OCI-M1 (cell line): ENCODE results near the gene CYB5R2.
"Not testable (repeated sequence)": the region's sequence is repeated elsewhere in the genome, so short reads cannot be mapped to it uniquely, and the experiment has no call there.

ENCODE experiments used
- DNase-seq: peaks from one replicate; lab custom pipeline; 2025; lab: John Stamatoyannopoulos, UW

Gene CYB5R2

GRCh38 chr11:7668911-7669310, 4.4 kb downstream of the CYB5R2 start:
- DNase-seq, result no peak

GRCh38 chr11:7668464-7668863, 4.8 kb downstream of the CYB5R2 start:
- no peak for DNase-seq

GRCh38 chr11:7667460-7667859, 5.8 kb downstream of the CYB5R2 start:
- DNase-seq, result no peak

GRCh38 chr11:7666292-7666866, 6.9 kb downstream of the CYB5R2 start:
- no peak for DNase-seq

GRCh38 chr11:7665473-7666291, 7.6 kb downstream of the CYB5R2 start:
- DNase-seq, result peak; percentile 81

DNA sequence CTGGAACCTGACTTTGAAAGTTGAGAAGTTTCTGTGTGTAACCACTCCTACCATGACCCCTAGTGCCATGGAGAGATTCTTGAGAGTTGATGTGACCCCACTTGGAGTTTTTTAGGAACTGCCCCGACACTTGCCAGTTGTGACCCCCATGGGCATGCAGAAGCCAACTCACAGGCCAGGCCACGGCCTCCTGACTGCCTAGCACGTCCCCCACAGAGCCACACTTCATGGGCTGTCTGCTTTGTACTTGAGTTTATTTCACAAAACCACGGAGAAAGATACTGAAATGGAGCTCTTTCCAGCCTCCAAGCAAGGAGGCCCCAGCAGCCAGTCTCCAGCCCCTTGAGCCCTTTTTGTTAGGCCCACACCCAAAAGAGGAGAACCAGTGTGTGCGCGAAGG, 8.4 kb downstream of the CYB5R2 start:
- DNase-seq, result no peak

GRCh38 chr11:7663531-7663930, 9.8 kb downstream of the CYB5R2 start:
- not testable (repeated sequence) for DNase-seq

DNA sequence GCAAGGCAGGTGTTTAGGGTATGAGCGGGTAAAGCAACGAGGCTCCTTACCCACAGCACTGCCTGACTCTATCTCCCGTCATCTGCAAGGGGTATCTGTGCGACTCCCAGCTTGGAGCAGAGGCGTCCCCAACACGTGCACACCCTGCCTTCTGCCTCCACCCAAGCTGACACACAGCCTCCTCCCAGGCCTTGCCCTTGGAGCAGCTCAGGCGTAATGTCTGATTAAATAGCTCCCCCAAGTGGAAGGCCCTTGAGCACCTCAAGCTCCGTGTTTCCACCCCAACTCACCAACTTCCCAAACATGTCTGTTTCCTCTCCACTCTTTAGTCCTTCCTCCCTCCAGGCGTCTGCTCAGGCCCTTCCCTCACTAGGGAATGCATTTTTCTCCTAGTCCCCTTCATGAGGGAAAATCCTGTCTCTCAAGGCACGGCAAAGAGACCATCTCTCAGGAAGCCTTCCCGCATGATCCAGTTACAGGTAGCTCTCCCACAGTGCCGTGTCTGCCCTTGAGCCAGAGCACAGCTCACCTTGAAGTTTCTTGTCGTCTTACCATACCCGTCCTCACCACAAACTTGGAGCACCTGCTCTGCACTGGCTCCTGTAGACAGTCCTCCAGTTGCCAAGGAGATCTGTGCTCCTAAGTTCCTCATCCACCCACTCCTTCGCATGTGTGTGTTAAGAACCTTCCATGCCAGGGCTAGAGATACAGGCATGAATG, 15.8 kb downstream of the CYB5R2 start:
- peak; percentile 72 for DNase-seq

DNA sequence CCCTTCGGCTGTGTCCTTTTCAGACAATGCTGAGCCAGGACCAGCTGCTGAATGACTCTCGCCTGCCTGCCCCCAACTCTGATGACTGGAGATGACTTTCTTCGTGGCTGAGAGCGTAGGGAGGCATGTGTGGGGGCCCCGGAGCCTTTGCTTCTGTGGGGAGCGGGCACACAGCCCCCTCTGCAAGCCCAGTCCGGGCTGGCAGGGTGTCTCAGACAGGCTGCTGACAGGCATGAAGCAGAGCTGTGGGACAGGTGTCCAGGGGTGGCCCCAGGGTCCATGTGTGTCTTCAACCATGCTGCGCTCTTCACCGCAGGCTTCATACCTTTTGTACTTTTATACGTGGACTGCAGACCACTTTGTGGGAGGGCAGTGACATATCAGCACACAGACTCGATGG, 16.6 kb downstream of the CYB5R2 start:
- DNase-seq, result no peak

DNA sequence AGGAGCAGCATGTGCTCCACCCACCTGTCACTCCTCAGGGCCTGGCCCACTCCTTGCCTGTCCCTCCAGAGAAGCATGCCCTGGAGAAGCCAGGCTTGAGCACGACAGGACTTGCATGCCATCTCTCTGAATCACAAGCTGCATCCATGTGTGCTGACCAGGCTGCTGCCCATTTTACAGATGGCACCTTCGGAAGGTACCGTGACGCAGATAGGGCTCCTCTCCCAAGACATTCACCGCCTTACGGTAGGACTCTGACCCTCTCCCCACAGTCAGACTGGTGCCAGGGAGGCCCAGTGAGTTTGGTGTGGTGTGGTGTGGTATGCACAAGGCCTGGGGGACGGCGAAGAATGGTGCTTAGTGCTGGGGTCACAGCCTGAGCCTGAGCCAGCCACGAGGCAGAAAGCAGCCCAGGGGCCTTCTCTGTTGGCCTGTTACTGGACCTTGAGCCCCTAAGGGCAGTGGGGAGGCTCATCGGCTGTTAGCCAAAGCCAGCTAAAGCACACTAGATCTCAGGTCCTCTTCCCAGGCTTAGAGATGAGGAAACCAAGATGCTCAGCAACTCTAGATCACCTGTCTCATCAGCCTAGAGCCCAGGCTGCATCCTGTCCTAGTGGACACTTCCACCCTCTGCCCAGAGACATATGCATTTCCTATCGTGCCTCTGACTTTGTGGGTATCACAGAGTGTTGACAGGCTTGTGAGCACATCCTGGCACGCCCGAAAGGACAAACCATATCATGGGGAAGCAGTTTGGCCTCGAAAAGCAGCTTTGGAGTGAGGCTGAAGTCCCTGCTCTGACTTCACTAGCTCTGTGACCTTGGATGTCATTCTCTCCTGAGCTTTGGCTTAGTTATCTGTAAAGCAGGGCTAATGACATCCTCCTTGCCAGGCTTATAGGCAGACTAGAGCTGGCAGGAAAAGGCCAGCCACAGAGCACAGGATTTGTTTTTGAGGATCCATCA, 17.8 kb downstream of the CYB5R2 start:
- no peak for DNase-seq

- no peak for DNase-seq
These were observed 19.1 kb downstream of the CYB5R2 start for GRCh38 chr11:7654195-7654705.

- DNase-seq, result no peak
These were observed 21.6 kb downstream of the CYB5R2 start for GRCh38 chr11:7651700-7652099.

- DNase-seq, result peak; percentile 84
These were observed 22.2 kb downstream of the CYB5R2 start for GRCh38 chr11:7651140-7651551.

GRCh38 chr11:7648264-7648663, 25.0 kb downstream of the CYB5R2 start:
- no peak for DNase-seq

- no peak for DNase-seq
These were observed 26.4 kb downstream of the CYB5R2 start for GRCh38 chr11:7646866-7647265.

DNA sequence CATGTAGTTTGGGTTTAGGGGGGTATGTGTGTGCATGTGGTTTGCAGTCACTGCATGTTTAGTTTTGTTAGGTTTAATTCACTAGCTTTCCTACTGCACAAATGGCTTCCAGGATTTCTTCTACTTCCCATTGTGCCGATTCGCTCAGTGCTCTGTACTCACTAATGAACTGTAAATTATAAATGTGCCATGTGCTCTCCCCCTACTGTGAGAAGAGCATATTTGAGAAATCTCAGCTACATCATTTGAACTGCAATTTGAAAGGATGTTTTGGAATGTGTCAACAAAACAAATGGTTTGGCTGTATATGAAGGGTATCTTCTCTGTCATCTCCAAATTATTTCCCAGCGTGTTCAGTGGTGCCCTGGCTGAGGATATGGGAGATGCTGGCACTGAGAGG, 28.1 kb downstream of the CYB5R2 start:
- no peak for DNase-seq

DNA sequence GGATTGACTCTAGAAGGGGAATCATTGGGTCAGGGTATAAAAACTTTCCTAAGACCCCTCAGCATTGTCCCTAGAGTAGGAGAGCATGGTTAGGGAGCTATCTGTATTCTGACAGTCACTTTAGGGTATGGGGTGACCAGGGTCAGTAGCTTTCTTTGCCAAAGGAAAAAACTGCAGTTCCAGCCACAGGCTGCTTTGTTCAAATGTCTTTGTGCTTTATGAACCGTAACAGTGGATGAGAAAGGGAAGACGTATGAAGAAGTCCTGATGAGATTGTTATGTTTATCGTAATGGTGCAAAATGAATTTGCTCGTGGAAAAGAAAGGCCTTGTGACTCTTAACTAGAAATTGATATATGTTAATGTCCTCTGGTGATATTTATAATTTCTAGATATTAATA, 30.0 kb downstream of the CYB5R2 start:
- no peak for DNase-seq

DNA sequence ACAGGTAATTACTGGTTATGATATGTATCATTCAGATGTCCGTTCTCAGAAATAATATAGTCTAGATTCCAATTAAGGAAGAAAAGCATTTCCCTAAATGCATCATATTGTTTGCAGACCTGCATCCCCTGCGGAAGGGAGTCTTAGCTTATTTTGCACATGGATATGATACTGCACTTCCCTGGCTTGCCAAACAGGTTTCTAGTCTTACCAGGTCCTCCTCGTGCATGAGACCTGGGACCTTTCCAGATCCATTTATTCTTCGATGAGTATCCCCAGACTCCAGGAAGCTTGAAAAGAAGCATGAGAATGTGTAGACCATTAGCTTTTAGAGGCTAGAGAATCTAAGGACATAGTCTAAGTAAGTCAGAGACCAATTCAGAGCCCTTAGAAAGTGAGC, 30.6 kb downstream of the CYB5R2 start:
- no peak for DNase-seq

DNA sequence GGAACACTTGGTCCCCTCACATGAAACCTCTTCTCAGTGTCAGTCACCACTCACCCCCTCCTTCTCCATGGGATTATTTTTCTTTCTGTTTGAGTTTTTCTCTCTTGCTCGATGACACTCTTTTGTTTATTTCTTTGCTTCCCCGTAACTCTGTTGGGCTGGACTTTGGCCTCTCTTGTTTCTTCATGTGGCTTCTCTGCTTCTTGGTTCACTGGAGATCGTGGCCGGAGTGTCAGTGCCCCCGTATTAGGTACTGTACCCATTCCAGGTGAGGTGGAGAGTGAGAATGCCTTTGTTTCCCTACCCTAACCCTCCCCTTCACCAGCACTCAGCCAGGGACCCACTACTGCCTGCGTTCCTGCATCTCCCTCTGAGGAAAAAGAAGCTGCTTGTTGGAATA, 32.5 kb downstream of the CYB5R2 start:
- no peak for DNase-seq

DNA sequence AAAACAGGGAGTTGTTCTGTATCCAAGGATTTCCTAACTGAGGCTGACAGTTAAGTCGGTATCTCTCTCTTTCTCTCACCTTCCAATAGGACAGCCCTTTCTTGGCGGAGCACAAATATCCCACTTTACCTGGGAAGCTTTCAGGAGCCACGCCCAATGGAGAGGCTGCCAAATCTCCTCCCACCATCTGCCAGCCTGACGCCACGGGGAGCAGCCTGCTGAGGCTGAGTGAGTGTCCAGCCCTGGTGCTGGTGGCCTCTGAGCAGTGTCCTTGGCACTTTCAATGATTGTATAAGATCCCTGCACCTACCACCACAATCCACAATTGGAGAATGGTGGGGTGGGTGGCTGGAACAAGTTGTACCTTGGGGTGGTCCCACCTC, 33.7 kb downstream of the CYB5R2 start:
- DNase-seq, result no peak

GRCh38 chr11:7638710-7639642, 34.3 kb downstream of the CYB5R2 start:
- no peak for DNase-seq
